Endothelial cell of umbilical vein (primary cell): ENCODE results near the gene FRYL. TPM values are rescaled to one million over a fixed set of nuclear protein-coding genes. Genes with fewer than 3 reads are reported as not detected.
"Not testable (repeated sequence)": the region's sequence is repeated elsewhere in the genome, so short reads cannot be mapped to it uniquely, and the experiment has no call there.

Experiments
- BruUV-seq: library from RNA; stranded (reverse); fragments of 400-500 nt; replicated peaks from 2 replicates; lab custom pipeline; 2021; lab: Mats Ljungman, UMichigan
- CTCF ChIA-PET: fragments of 300-600, 350-600 bp; sonication (Branson Sonifier 250); formaldehyde crosslinking; loops from one replicate; lab custom pipeline; 2021; ENCODE audit warnings: antibody characterized with exemption, inconsistent platforms; lab: Charles Lee
- POLR2A ChIA-PET: fragments of 300-600, 350-600 bp; sonication (Branson Sonifier 250); formaldehyde crosslinking; loops from one replicate; lab custom pipeline; 2021; ENCODE audit warnings: antibody characterized with exemption, inconsistent platforms; lab: Charles Lee
- DNase-seq: peaks from one replicate; pipeline ENCODE4 v3.0.0-alpha.2; 2011; ENCODE audit warnings: low read depth, low spot score
- FAIRE-seq: peaks from 2 replicates; lab custom pipeline; 2011; peaks lifted over from hg19 to GRCh38; lab: Jason Lieb, UNC
- H2AFZ ChIP-seq: 2 replicates; pipeline ENCODE4 v1.6.0; 2012; ENCODE audit warnings: low read depth, low read length, control low read depth, inconsistent platforms
- H3K27ac ChIP-seq: 2 replicates; pipeline ENCODE4 v1.5.1; 2011; ENCODE audit warnings: low read depth, mild to moderate bottlenecking, control low read depth, low read length, moderate library complexity; ENCODE audit not compliant: insufficient read depth
- H3K27me3 ChIP-seq, 2 experiments: 2 replicates each; pipeline versions ENCODE4 v1.6.0 to v1.6.1; 2011; ENCODE audit warnings: low read length in 2 of 2, mixed read lengths in 1 of 2; ENCODE audit not compliant: control insufficient read depth in 2 of 2, insufficient read depth in 2 of 2
- H3K36me3 ChIP-seq, 2 experiments: 2 replicates in 1 of 2; 3 replicates in 1 of 2; pipeline ENCODE4 v1.5.1; 2011; ENCODE audit warnings: low read length in 2 of 2, mild to moderate bottlenecking in 1 of 2, moderate library complexity in 1 of 2; ENCODE audit not compliant: control insufficient read depth in 2 of 2, insufficient read depth in 2 of 2; ENCODE audit errors: extremely low read depth in 1 of 2
- H3K4me1 ChIP-seq: 3 replicates; pipeline ENCODE4 v1.5.1; 2011; ENCODE audit warnings: mild to moderate bottlenecking, low read length; ENCODE audit not compliant: control insufficient read depth, insufficient read depth; ENCODE audit errors: extremely low read depth
- H3K4me2 ChIP-seq: 2 replicates; pipeline ENCODE4 v1.6.1; 2011; ENCODE audit warnings: low read length, control low read depth, mixed read lengths; ENCODE audit not compliant: insufficient read depth
- H3K4me3 ChIP-seq, 3 experiments: fragments of 200-600 bp in 1 of 3; sonication (generic), shearing (Covaris generic) in 1 of 3; replicated peaks in 1 of 3; 2 replicates each; pipeline ENCODE4 v1.5.1; 2011 to 2016; ENCODE audit warnings: control low read depth in 3 of 3, low read length in 3 of 3, mild to moderate bottlenecking in 2 of 3, inconsistent platforms in 1 of 3, low read depth in 1 of 3, moderate library complexity in 1 of 3; ENCODE audit not compliant: insufficient read depth in 1 of 3
- H3K79me2 ChIP-seq: 2 replicates; pipeline ENCODE4 v1.6.0; 2012; ENCODE audit warnings: low read length, inconsistent platforms; ENCODE audit not compliant: control insufficient read depth, insufficient read depth
- H3K9ac ChIP-seq: replicated peaks from 2 replicates; pipeline ENCODE3; 2011; ENCODE audit warnings: low read length, control low read depth; ENCODE audit not compliant: insufficient read depth; ENCODE audit errors: extremely low read depth
- H3K9me1 ChIP-seq: replicated peaks from 3 replicates; pipeline ENCODE4 v1.6.0; 2011; ENCODE audit warnings: mild to moderate bottlenecking, low read length; ENCODE audit not compliant: control insufficient read depth, insufficient read depth; ENCODE audit errors: extremely low read depth
- H3K9me3 ChIP-seq: replicated peaks from 2 replicates; pipeline ENCODE4 v1.5.1; 2012; ENCODE audit warnings: low read length, inconsistent platforms; ENCODE audit not compliant: control insufficient read depth, insufficient read depth
- H4K20me1 ChIP-seq: replicated peaks from 2 replicates; pipeline ENCODE3; 2011; ENCODE audit warnings: mild to moderate bottlenecking, low read length; ENCODE audit not compliant: control insufficient read depth, insufficient read depth; ENCODE audit errors: extremely low read depth
- CTCF ChIP-seq, 2 donors: IDR thresholded peaks; 1 replicate in 1 of 2; 2 replicates in 1 of 2; pipeline ENCODE4 v1.5.1; 2011; ENCODE audit warnings: low read length in 2 of 2, mild to moderate bottlenecking in 2 of 2, moderate library complexity in 2 of 2, control low read depth in 1 of 2, inconsistent platforms in 1 of 2, low read depth in 1 of 2; ENCODE audit not compliant: insufficient read depth in 1 of 2; ENCODE audit errors: extremely low read depth in 1 of 2
- EZH2 ChIP-seq: IDR thresholded peaks from 2 replicates; pipeline ENCODE4 v1.6.1; 2012; ENCODE audit warnings: borderline replicate concordance, low read depth, mild to moderate bottlenecking, moderate library complexity, low read length, inconsistent platforms; ENCODE audit not compliant: severe bottlenecking
- FOS ChIP-seq: IDR thresholded peaks from 2 replicates; pipeline ENCODE4 v1.6.1; 2011; ENCODE audit warnings: mild to moderate bottlenecking, low read length, moderate library complexity, borderline replicate concordance; ENCODE audit not compliant: insufficient read depth
- GATA2 ChIP-seq: IDR thresholded peaks from 2 replicates; pipeline ENCODE4 v1.7.0; 2011; ENCODE audit warnings: low read depth, mild to moderate bottlenecking, moderate library complexity, mixed read lengths, low read length; ENCODE audit not compliant: insufficient read length, insufficient read depth
- JUN ChIP-seq: IDR thresholded peaks from 2 replicates; pipeline ENCODE4 v1.6.1; 2011; ENCODE audit warnings: borderline replicate concordance, low read depth; ENCODE audit not compliant: insufficient read length, insufficient read depth
- MAX ChIP-seq: IDR thresholded peaks from 2 replicates; pipeline ENCODE4 v1.6.1; 2011; ENCODE audit not compliant: insufficient read depth, insufficient read length
- MYC ChIP-seq: IDR thresholded peaks from one replicate; pipeline ENCODE4 v1.6.1; 2011; ENCODE audit warnings: mild to moderate bottlenecking, low read depth, low read length
- POLR2A ChIP-seq: IDR thresholded peaks from 2 replicates; pipeline ENCODE4 v1.6.1; 2012; ENCODE audit warnings: low read depth, mild to moderate bottlenecking, control low read depth, low read length
- POLR2AphosphoS5 ChIP-seq: IDR thresholded peaks from 2 replicates; pipeline ENCODE4 v1.6.1; 2012; ENCODE audit warnings: low read depth, mild to moderate bottlenecking, control low read depth, low read length, moderate library complexity; ENCODE audit not compliant: insufficient read depth
- dilution Hi-C: fragments of 300-500 bp; cut with MboI; formaldehyde crosslinking; loops from one replicate; pipeline ENCODE4 v1.15.0; 2019; ENCODE audit warnings: low sequenced_read_pairs; ENCODE audit not compliant: extremely low pct_ligation_motif_present
- intact Hi-C: fragments of 100-400 bp; cut with micrococcal nuclease; formaldehyde crosslinking; loops from one replicate; pipeline ENCODE4 v1.10.0; 2022
- polyA plus RNA-seq, 4 experiments: library from polyadenylated mRNA; depleted of rRNA in 3 of 4; stranded (reverse) in 3 of 4; unstranded in 1 of 4; fragments of >200 nt; gene quantifications; 2 replicates each; pipeline versions ENCODE4 v1.2.1 to v1.2.3, GENCODE V29; 2011 to 2012; ENCODE audit warnings: missing spikeins in 1 of 4
- total RNA-seq: library from RNA; stranded (reverse); gene quantifications from 2 replicates; pipeline ENCODE4 v1.2.3, GENCODE V29; 2021

FRYL gene
- total and polyA plus RNA-seq, 2 donors (not counting 3 experiments of a cell fraction or from before 2014, with no cell fraction given): 17.0 to 84.9 TPM

GRCh38 chr4:48761286-48761685 is 18.8 kb downstream of the FRYL start:
- Histone ChIP-seq H3K9me1 (no peaks in the 10 kb centered on the region), H3K9ac (no peak overlapping the region), H3K36me3 (no peaks in the 10 kb centered on the region), H3K79me2 (peaks cover 82% of the 10 kb centered on the region), H3K27me3 (no peaks in the 10 kb centered on the region), H3K4me1 (no peaks in the 10 kb centered on the region), H3K9me3 (no peaks in the 10 kb centered on the region), H3K4me2 (no peak overlapping the region), H3K4me3 (no peak overlapping the region), H2AFZ (no peak overlapping the region), H3K27ac (no peak overlapping the region), H4K20me1 (peaks cover 16% of the 10 kb centered on the region)
- FAIRE-seq (no peak), DNase-seq (no peak)
- ChIA-PET CTCF (no interaction called here), POLR2A (no interaction called here)
- intact Hi-C loops (no loop called here), dilution Hi-C loops (no loop called here)
- BruUV-seq: no TSS peak
- TF ChIP-seq FOS (no peak), MYC (no peak), MAX (no peak), POLR2A (no peak), GATA2 (no peak), EZH2 (no peak), JUN (no peak), CTCF (IDR thresholded peaks at IDR 0.05; ENCODE audit: extremely low read depth in 1 of 2, insufficient read depth in 1 of 2, low read depth in 1 of 2, low read length in 2 of 2) (no peak), POLR2AphosphoS5 (no peak)

- peaks cover 80% of the 10 kb centered on the region for H3K79me2 ChIP-seq
- intact Hi-C loops, H3K4me2 ChIP-seq, H3K9me3 ChIP-seq, DNase-seq, CTCF ChIA-PET, H4K20me1 ChIP-seq, POLR2A ChIA-PET, H3K36me3 ChIP-seq, H3K9me1 ChIP-seq, H3K9ac ChIP-seq, H2AFZ ChIP-seq, H3K4me1 ChIP-seq, BruUV-seq, dilution Hi-C loops, H3K27me3 ChIP-seq, FAIRE-seq, H3K27ac ChIP-seq, H3K4me3 ChIP-seq: not testable (repeated sequence)
Measured at GRCh38 chr4:48758703-48759102, 21.4 kb downstream of the FRYL start.
